ENCODE results near the gene NPY2R.

DNA sequence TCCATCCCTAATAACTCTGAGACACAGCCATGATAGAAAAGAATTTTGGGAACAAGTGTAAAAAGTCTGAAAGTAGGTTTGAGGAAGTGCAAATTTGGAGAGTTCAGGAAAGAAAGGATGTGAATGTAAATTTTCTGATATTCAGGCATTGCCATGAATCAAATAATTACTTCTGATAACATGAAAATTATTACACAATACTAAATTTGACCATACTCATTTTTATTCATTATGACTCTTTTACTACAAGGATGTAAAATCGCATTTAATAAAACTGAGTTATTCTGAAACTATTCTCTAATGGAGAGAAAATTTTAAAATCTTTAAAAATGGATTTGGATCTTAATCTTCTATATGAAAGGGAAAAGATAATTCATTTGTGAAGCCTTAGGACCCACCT lies 33.8 kb upstream of the NPY2R start:
- no peak for TF ChIP-seq POLR2A (IDR thresholded peaks at IDR 0.05)
- TF ChIP-seq, protein P1, sequence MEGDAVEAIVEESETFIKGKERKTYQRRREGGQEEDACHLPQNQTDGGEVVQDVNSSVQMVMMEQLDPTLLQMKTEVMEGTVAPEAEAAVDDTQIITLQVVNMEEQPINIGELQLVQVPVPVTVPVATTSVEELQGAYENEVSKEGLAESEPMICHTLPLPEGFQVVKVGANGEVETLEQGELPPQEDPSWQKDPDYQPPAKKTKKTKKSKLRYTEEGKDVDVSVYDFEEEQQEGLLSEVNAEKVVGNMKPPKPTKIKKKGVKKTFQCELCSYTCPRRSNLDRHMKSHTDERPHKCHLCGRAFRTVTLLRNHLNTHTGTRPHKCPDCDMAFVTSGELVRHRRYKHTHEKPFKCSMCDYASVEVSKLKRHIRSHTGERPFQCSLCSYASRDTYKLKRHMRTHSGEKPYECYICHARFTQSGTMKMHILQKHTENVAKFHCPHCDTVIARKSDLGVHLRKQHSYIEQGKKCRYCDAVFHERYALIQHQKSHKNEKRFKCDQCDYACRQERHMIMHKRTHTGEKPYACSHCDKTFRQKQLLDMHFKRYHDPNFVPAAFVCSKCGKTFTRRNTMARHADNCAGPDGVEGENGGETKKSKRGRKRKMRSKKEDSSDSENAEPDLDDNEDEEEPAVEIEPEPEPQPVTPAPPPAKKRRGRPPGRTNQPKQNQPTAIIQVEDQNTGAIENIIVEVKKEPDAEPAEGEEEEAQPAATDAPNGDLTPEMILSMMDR (IDR thresholded peaks at IDR 0.05): no peak

Measured in body of pancreas (tissue), 4 donors.